PFSK-1 (cell line): ENCODE measurements around the gene PXYLP1.

Experiments used
- FOXP2 ChIP-seq: optimal IDR thresholded peaks from 2 replicates; pipeline ENCODE3; 2011; ENCODE audit warnings: borderline replicate concordance, control low read depth, inconsistent platforms; ENCODE audit not compliant: insufficient read depth; ENCODE audit errors: extremely low read length, extremely low read depth
- POLR2AphosphoS5 ChIP-seq: IDR thresholded peaks from 2 replicates; pipeline ENCODE4 v1.6.1; 2012; ENCODE audit warnings: low read depth, mild to moderate bottlenecking, control low read depth, low read length, moderate library complexity
- TF ChIP-seq, protein P1 (sequence below), 2 experiments: IDR thresholded peaks; 2 replicates each; pipeline versions ENCODE4 v1.6.1 to v1.8.0; 2011 to 2012; ENCODE audit warnings: low read depth in 2 of 2, low read length in 2 of 2, control low read depth in 1 of 2, inconsistent platforms in 1 of 2, mild to moderate bottlenecking in 1 of 2, moderate library complexity in 1 of 2; ENCODE audit not compliant: insufficient read depth in 1 of 2

DNA sequence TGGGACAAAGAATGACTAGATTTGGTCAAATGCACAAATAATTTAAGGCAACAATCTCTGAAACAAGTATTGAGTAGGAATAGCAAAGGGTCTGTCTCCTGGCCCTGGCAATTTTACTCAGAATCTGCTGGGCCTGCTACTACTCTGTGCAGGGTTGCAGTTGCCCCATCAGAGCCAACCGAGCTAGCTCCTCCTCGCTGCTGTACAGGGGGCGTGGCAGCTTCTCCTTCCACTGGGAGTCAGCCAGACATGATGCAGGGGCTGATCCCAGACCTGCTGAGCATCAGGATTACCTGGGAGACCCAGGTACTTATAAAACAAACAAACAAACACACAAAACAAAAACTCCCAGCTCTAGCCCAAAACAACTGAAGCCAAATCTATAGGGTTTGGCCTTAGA lies 30.5 kb upstream of the PXYLP1 start:
- TF ChIP-seq, protein P1, sequence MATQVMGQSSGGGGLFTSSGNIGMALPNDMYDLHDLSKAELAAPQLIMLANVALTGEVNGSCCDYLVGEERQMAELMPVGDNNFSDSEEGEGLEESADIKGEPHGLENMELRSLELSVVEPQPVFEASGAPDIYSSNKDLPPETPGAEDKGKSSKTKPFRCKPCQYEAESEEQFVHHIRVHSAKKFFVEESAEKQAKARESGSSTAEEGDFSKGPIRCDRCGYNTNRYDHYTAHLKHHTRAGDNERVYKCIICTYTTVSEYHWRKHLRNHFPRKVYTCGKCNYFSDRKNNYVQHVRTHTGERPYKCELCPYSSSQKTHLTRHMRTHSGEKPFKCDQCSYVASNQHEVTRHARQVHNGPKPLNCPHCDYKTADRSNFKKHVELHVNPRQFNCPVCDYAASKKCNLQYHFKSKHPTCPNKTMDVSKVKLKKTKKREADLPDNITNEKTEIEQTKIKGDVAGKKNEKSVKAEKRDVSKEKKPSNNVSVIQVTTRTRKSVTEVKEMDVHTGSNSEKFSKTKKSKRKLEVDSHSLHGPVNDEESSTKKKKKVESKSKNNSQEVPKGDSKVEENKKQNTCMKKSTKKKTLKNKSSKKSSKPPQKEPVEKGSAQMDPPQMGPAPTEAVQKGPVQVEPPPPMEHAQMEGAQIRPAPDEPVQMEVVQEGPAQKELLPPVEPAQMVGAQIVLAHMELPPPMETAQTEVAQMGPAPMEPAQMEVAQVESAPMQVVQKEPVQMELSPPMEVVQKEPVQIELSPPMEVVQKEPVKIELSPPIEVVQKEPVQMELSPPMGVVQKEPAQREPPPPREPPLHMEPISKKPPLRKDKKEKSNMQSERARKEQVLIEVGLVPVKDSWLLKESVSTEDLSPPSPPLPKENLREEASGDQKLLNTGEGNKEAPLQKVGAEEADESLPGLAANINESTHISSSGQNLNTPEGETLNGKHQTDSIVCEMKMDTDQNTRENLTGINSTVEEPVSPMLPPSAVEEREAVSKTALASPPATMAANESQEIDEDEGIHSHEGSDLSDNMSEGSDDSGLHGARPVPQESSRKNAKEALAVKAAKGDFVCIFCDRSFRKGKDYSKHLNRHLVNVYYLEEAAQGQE (IDR thresholded peaks at IDR 0.05; ENCODE audit: insufficient read depth in 1 of 2, low read depth in 2 of 2, low read length in 2 of 2) = no peak
- TF ChIP-seq FOXP2 = no peak
- TF ChIP-seq POLR2AphosphoS5 = no peak
